Naive B cell (primary cell): ENCODE data around the gene TWF2. TPM values are rescaled to one million over a fixed set of nuclear protein-coding genes. Genes with fewer than 3 reads are reported as not detected.

ENCODE experiments used
- ATAC-seq, 2 donors: fragments of 150-1000 bp; cut with Tn5 transposase; 2 replicates each; pipeline ENCODE4 v1.10.0; 2021; ENCODE audit warnings: low read depth in 2 of 2, mild to moderate bottlenecking in 2 of 2, moderate library complexity in 2 of 2
- DNase-seq: peaks from one replicate; pipeline ENCODE4 v3.0.0; 2022
- H3K27ac Mint-ChIP-seq, 6 donors: one replicate each; pipeline ENCODE4 v1.8.0; 2020 to 2022; ENCODE audit warnings: mild to moderate bottlenecking in 6 of 6, mixed read lengths in 6 of 6, moderate library complexity in 5 of 6, inconsistent platforms in 2 of 6
- H3K27me3 Mint-ChIP-seq, 3 donors: one replicate each; pipeline ENCODE4 v1.8.0; 2021 to 2022; ENCODE audit warnings: mixed read lengths in 3 of 3, mild to moderate bottlenecking in 1 of 3
- H3K36me3 Mint-ChIP-seq, 2 donors: one replicate each; pipeline ENCODE4 v1.8.0; 2020 to 2022; ENCODE audit warnings: mixed read lengths in 2 of 2, inconsistent platforms in 1 of 2, mild to moderate bottlenecking in 1 of 2
- H3K4me1 Mint-ChIP-seq, 3 donors: one replicate each; pipeline ENCODE4 v1.8.0; 2020 to 2022; ENCODE audit warnings: mixed read lengths in 3 of 3, inconsistent platforms in 1 of 3, mild to moderate bottlenecking in 1 of 3, moderate library complexity in 1 of 3
- H3K4me3 Mint-ChIP-seq, 8 donors: one replicate each; pipeline ENCODE4 v1.8.0; 2020 to 2022; ENCODE audit warnings: mild to moderate bottlenecking in 8 of 8, mixed read lengths in 8 of 8, moderate library complexity in 8 of 8, inconsistent platforms in 2 of 8
- H3K9me3 Mint-ChIP-seq, 7 donors: one replicate each; pipeline ENCODE4 v1.8.0; 2020 to 2022; ENCODE audit warnings: mixed read lengths in 7 of 7, mild to moderate bottlenecking in 5 of 7, inconsistent platforms in 2 of 7, moderate library complexity in 1 of 7
- polyA plus RNA-seq, 6 donors: library from polyadenylated mRNA; unstranded; fragments of 300-500 nt; fragmentation: Illumina TruSeq; gene quantifications; one replicate each; pipeline ENCODE4 v1.2.3, GENCODE V29; 2021; ENCODE audit warnings: low read depth in 6 of 6

TWF2 gene
- polyA plus RNA-seq, 6 donors from 2014 or later, result 48.5 to 90.8 (median 75.4) TPM

GRCh38 chr3:52182691-52183090 lies 56.3 kb downstream of the TWF2 start:
- Mint-ChIP-seq H3K27ac (no peak overlapping the region), H3K9me3 (no peaks in the 10 kb centered on the region), H3K4me3 (no peak overlapping the region), H3K4me1 (no peaks in the 10 kb centered on the region), H3K36me3 (no peaks in the 10 kb centered on the region), H3K27me3 (peaks cover 0 to 7% (median 0%) of the 10 kb centered on the region in 3 donors)
- ATAC-seq, result no peak
- DNase-seq, result no peak

GRCh38 chr3:52182196-52182595 lies 56.8 kb downstream of the TWF2 start:
- no peak for DNase-seq
- ATAC-seq, result no peak
- H3K27ac Mint-ChIP-seq, result no peak overlapping the region
- no peak overlapping the region for H3K4me3 Mint-ChIP-seq
- H3K27me3 Mint-ChIP-seq, result peaks cover 0 to 12% (median 0%) of the 10 kb centered on the region in 3 donors
- no peaks in the 10 kb centered on the region for H3K36me3 Mint-ChIP-seq
- no peaks in the 10 kb centered on the region for H3K9me3 Mint-ChIP-seq
- H3K4me1 Mint-ChIP-seq, result no peaks in the 10 kb centered on the region

- no peak overlapping the region for H3K27ac Mint-ChIP-seq
- ATAC-seq, result no peak
- H3K36me3 Mint-ChIP-seq, result no peaks in the 10 kb centered on the region
- no peaks in the 10 kb centered on the region for H3K4me1 Mint-ChIP-seq
- peak overlapping the region in 1 of 8 donors; percentile 22 for H3K4me3 Mint-ChIP-seq
- H3K9me3 Mint-ChIP-seq, result no peaks in the 10 kb centered on the region
- no peak for DNase-seq
- peaks cover 0 to 12% (median 0%) of the 10 kb centered on the region in 3 donors for H3K27me3 Mint-ChIP-seq
These were observed 57.4 kb downstream of the TWF2 start for GRCh38 chr3:52181543-52181942.

Other genes with a start within 250 kb of the TWF2 start
- gene RPL29, start 243.3 kb downstream of the TWF2 start, polyA plus RNA-seq, result 1,000 to 10,000 TPM in 5 of 6 donors, 100 to 1,000 TPM in 1; 871 to 1,582 (median 1,414) TPM
- under 1 TPM in 5 of 6 donors, not detected in 1; 0.11 to 0.82 (median 0.62) TPM for gene DUSP7, start 182.6 kb downstream of the TWF2 start, polyA plus RNA-seq
- 1 to 10 TPM; 1.2 to 4.9 (median 1.6) TPM for gene POC1A, start 84.7 kb downstream of the TWF2 start, polyA plus RNA-seq
- gene ALAS1, start 41.0 kb downstream of the TWF2 start, polyA plus RNA-seq, result 10 to 100 TPM; 10.3 to 25.6 (median 18.7) TPM
- gene TLR9, start 13.5 kb downstream of the TWF2 start, polyA plus RNA-seq, result 1 to 10 TPM in 5 of 6 donors, not detected in 1; 1.6 to 4.4 (median 3.8) TPM
- 10 to 100 TPM; 16.8 to 38.5 (median 21.4) TPM for gene PPM1M, start 6.6 kb upstream of the TWF2 start, polyA plus RNA-seq
- gene WDR82, start 39.5 kb upstream of the TWF2 start, polyA plus RNA-seq, result 10 to 100 TPM; 24.0 to 71.6 (median 58.9) TPM
- 1 to 10 TPM; 5.5 to 8.9 (median 6.6) TPM for gene GLYCTK, start 48.7 kb upstream of the TWF2 start, polyA plus RNA-seq
- gene DNAH1, start 77.2 kb upstream of the TWF2 start, polyA plus RNA-seq, result 1 to 10 TPM in 2 of 6 donors, under 1 TPM in 3, not detected in 1; 0.45 to 1.6 (median 0.65) TPM
- gene BAP1, start 170.8 kb upstream of the TWF2 start, polyA plus RNA-seq, result 10 to 100 TPM; 13.9 to 29.7 (median 16.2) TPM
- gene PHF7, start 171.5 kb upstream of the TWF2 start, polyA plus RNA-seq, result 10 to 100 TPM; 13.2 to 16.3 (median 14.9) TPM
- not detected for gene SEMA3G, start 205.9 kb upstream of the TWF2 start, polyA plus RNA-seq
- gene TNNC1, start 214.9 kb upstream of the TWF2 start, polyA plus RNA-seq, result not detected
- gene NISCH, start 216.4 kb upstream of the TWF2 start, polyA plus RNA-seq, result 10 to 100 TPM; 14.4 to 27.0 (median 15.7) TPM